ENCODE results near the gene POU6F2.

POU6F2 gene

GRCh38 chr7:39071116-39071515 is 93.4 kb downstream of the POU6F2 start:
- DNase-seq = no peak

- DNase-seq = peak; percentile 78
These were observed 95.7 kb downstream of the POU6F2 start for GRCh38 chr7:39073432-39073831.

- no peak for DNase-seq
These were observed 97.5 kb downstream of the POU6F2 start for GRCh38 chr7:39075210-39075609.

- no peak for DNase-seq
These were observed 106.1 kb downstream of the POU6F2 start for GRCh38 chr7:39083781-39084180.

- DNase-seq = peak; percentile 84
These were observed 106.6 kb downstream of the POU6F2 start for GRCh38 chr7:39084349-39084748.

GRCh38 chr7:39085189-39085588 is 107.5 kb downstream of the POU6F2 start:
- no peak for DNase-seq

GRCh38 chr7:39085590-39086049 is 107.9 kb downstream of the POU6F2 start:
- DNase-seq = peak; percentile 96

GRCh38 chr7:39086638-39087360 is 109.1 kb downstream of the POU6F2 start:
- no peak for DNase-seq

- no peak for DNase-seq
These were observed 111.3 kb downstream of the POU6F2 start for GRCh38 chr7:39088730-39089593.

GRCh38 chr7:39091145-39091544 is 113.4 kb downstream of the POU6F2 start:
- DNase-seq = no peak

- DNase-seq = no peak
These were observed 114.1 kb downstream of the POU6F2 start for GRCh38 chr7:39091774-39092173.

- no peak for DNase-seq
These were observed 117.0 kb downstream of the POU6F2 start for GRCh38 chr7:39094731-39095130.

GRCh38 chr7:39095875-39096619 is 118.3 kb downstream of the POU6F2 start:
- DNase-seq = no peak

- DNase-seq = no peak
These were observed 120.8 kb downstream of the POU6F2 start for GRCh38 chr7:39098506-39098905.

GRCh38 chr7:39099146-39099545 is 121.4 kb downstream of the POU6F2 start:
- DNase-seq = no peak

GRCh38 chr7:39100270-39100669 is 122.6 kb downstream of the POU6F2 start:
- DNase-seq = no peak

GRCh38 chr7:39102234-39102633 is 124.5 kb downstream of the POU6F2 start:
- no peak for DNase-seq

GRCh38 chr7:39105720-39106119 is 128.0 kb downstream of the POU6F2 start:
- DNase-seq = no peak

- DNase-seq = no peak
These were observed 148.1 kb downstream of the POU6F2 start for GRCh38 chr7:39125846-39126245.

- DNase-seq = no peak
These were observed 149.3 kb downstream of the POU6F2 start for GRCh38 chr7:39127058-39127457.

GRCh38 chr7:39128287-39128843 is 150.7 kb downstream of the POU6F2 start:
- no peak for DNase-seq

- DNase-seq = peak; percentile 7
These were observed 152.6 kb downstream of the POU6F2 start for GRCh38 chr7:39130274-39130673.

Measured in NCI-H2029 treated with DMSO at 0.1 percent for 48 hours (cell line).